Measurements from ENCODE around the gene MOV10L1. TPM values are rescaled to one million over a fixed set of nuclear protein-coding genes. Genes with fewer than 3 reads are reported as not detected.
"Not testable (repeated sequence)": the region's sequence is repeated elsewhere in the genome, so short reads cannot be mapped to it uniquely, and the experiment has no call there.

MOV10L1 gene
- total RNA-seq, 1 donor from 2014 or later = 1.1 TPM

- H3K4me3 Mint-ChIP-seq (ENCODE audit: unreplicated experiment) = no peak overlapping the region
- no peaks in the 10 kb centered on the region for H3K9me3 Mint-ChIP-seq (ENCODE audit: low read depth)
- H3K27me3 Mint-ChIP-seq (ENCODE audit: low read depth) = peaks cover 16% of the 10 kb centered on the region
- TF ChIP-seq CTCF (IDR thresholded peaks at IDR 0.05) = peak; percentile 87
- no peak for DNase-seq (ENCODE audit: low spot score)
- H3K4me1 Mint-ChIP-seq (ENCODE audit: low read depth) = peaks cover 15% of the 10 kb centered on the region
- no peak overlapping the region for H3K27ac Mint-ChIP-seq (ENCODE audit: unreplicated experiment)
- no peaks in the 10 kb centered on the region for H3K36me3 Mint-ChIP-seq (ENCODE audit: low read depth)
Measured at GRCh38 chr22:50146439-50147238, 56.8 kb downstream of the MOV10L1 start.

- peaks cover 13% of the 10 kb centered on the region for H3K27me3 Mint-ChIP-seq (ENCODE audit: low read depth)
- H3K4me3 Mint-ChIP-seq (ENCODE audit: unreplicated experiment); H3K4me1 Mint-ChIP-seq (ENCODE audit: low read depth); H3K9me3 Mint-ChIP-seq (ENCODE audit: low read depth); H3K27ac Mint-ChIP-seq (ENCODE audit: unreplicated experiment); H3K36me3 Mint-ChIP-seq (ENCODE audit: low read depth); DNase-seq (ENCODE audit: low spot score): not testable (repeated sequence)
Measured at GRCh38 chr22:50147258-50148165, 57.7 kb downstream of the MOV10L1 start.

GRCh38 chr22:50148166-50148500, 58.3 kb downstream of the MOV10L1 start:
- H3K27ac Mint-ChIP-seq (ENCODE audit: unreplicated experiment) = no peak overlapping the region

GRCh38 chr22:50148991-50149721, 59.4 kb downstream of the MOV10L1 start:
- Mint-ChIP-seq H3K4me3 (ENCODE audit: unreplicated experiment) (no peak overlapping the region), H3K4me1 (ENCODE audit: low read depth) (peaks cover 8% of the 10 kb centered on the region), H3K36me3 (ENCODE audit: low read depth) (no peaks in the 10 kb centered on the region), H3K27me3 (ENCODE audit: low read depth) (peaks cover 6% of the 10 kb centered on the region), H3K9me3 (ENCODE audit: low read depth) (no peaks in the 10 kb centered on the region), H3K27ac (ENCODE audit: unreplicated experiment) (no peak overlapping the region)
- TF ChIP-seq CTCF (IDR thresholded peaks at IDR 0.05) = peak; percentile 85
- peak; percentile 80 for DNase-seq (ENCODE audit: low spot score)

More at GRCh38 chr22:50148166-50148500, 58.3 kb downstream of the MOV10L1 start:
- H3K27me3 Mint-ChIP-seq (ENCODE audit: low read depth) = peaks cover 11% of the 10 kb centered on the region
- H3K9me3 Mint-ChIP-seq (ENCODE audit: low read depth) = no peaks in the 10 kb centered on the region
- H3K36me3 Mint-ChIP-seq (ENCODE audit: low read depth) = no peaks in the 10 kb centered on the region
- H3K4me1 Mint-ChIP-seq (ENCODE audit: low read depth) = peaks cover 8% of the 10 kb centered on the region
- H3K4me3 Mint-ChIP-seq (ENCODE audit: unreplicated experiment) = no peak overlapping the region
- no peak for TF ChIP-seq CTCF (IDR thresholded peaks at IDR 0.05)
- DNase-seq (ENCODE audit: low spot score) = no peak

GRCh38 chr22:50150161-50151129, 60.6 kb downstream of the MOV10L1 start:
- Mint-ChIP-seq H3K4me3 (ENCODE audit: unreplicated experiment) (no peak overlapping the region), H3K27ac (ENCODE audit: unreplicated experiment) (no peak overlapping the region), H3K4me1 (ENCODE audit: low read depth) (peaks cover 8% of the 10 kb centered on the region), H3K36me3 (ENCODE audit: low read depth) (no peaks in the 10 kb centered on the region), H3K9me3 (ENCODE audit: low read depth) (no peaks in the 10 kb centered on the region), H3K27me3 (ENCODE audit: low read depth) (peaks cover 4% of the 10 kb centered on the region)
- TF ChIP-seq CTCF (IDR thresholded peaks at IDR 0.05) = no peak
- DNase-seq (ENCODE audit: low spot score) = peak; percentile 86
